Measurements from ENCODE around the gene ALK.

GRCh38 chr2:29368659-29369040, 552.7 kb downstream of the ALK start:
- TF ChIP-seq CTCF (IDR thresholded peaks at IDR 0.05; ENCODE audit: low read length) (no peak), EZH2 (optimal IDR thresholded peaks at IDR 0.05; ENCODE audit: low read depth, low read length) (no peak)
